HG02938 (cell line): ENCODE measurements around the gene MEIS1.
"Not testable (repeated sequence)": the region's sequence is repeated elsewhere in the genome, so short reads cannot be mapped to it uniquely, and the experiment has no call there.

ENCODE experiments used
- ATAC-seq: cut with Tn5 transposase; IDR thresholded peaks from one replicate; pipeline ENCODE4 v1.9.1; 2021; ENCODE audit warnings: mild to moderate bottlenecking, moderate library complexity; ENCODE audit not compliant: unreplicated experiment

The MEIS1 gene

GRCh38 chr2:66464930-66465637, 30.2 kb downstream of the MEIS1 start:
- ATAC-seq = no peak

DNA sequence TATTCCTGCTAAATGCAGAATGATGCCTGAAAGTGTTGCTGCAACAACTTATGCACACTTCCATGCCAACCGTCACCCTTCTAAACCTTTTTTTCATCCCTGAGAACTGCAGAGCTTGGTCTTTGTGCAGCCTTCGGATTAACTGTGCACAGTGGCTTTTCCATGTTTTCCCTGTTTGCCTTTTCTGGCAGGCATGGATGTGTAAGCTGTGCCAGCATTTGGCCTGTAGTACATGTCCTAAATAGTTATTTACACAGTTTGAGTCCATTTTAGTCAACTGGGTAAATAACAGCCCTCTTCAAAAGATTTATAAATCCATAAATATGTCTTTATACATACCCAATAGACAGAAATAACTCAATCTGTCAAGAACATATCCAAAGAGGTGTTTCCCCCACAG, 31.5 kb downstream of the MEIS1 start:
- ATAC-seq = no peak

DNA sequence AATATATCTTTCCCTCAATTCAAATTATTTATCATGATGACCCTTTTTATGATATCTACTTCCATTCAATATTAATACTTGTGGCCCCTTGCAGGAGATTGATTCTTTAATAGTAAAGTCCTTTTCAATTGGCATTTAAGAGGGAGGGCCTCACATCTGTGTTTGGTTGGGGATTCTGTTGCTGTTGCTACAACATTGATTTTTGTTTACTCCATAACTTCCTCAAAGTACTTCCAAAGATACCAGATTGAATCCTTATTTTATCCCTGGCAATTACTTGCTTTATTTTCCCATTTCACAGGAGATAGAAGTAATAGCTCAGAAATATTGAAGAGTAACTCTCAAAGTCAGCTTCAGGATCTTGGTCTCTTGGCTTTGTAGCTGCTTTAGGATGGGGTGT, 32.8 kb downstream of the MEIS1 start:
- ATAC-seq = no peak

- no peak for ATAC-seq
These were observed 34.4 kb downstream of the MEIS1 start for GRCh38 chr2:66469214-66469902.

DNA sequence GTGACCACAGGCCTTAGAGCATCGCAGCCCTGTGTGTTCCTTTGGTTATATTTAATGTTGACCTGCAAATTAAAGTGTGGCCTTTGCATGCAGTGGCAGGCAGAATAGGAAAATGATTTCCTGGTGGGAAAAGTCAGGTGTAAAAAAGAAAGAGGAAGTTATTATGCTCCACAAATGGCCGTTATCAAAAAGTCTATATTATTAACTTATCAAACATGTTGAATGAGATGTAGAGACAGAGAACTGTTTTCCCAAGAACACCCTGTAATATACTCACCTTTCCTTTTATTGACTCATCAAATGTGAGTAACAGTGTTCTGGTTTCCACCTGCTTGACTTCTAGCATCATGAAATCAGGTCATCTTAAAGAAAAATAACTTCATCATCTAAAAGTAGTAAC, 35.3 kb downstream of the MEIS1 start:
- ATAC-seq = no peak

GRCh38 chr2:66472225-66472843, 37.4 kb downstream of the MEIS1 start:
- ATAC-seq = no peak

DNA sequence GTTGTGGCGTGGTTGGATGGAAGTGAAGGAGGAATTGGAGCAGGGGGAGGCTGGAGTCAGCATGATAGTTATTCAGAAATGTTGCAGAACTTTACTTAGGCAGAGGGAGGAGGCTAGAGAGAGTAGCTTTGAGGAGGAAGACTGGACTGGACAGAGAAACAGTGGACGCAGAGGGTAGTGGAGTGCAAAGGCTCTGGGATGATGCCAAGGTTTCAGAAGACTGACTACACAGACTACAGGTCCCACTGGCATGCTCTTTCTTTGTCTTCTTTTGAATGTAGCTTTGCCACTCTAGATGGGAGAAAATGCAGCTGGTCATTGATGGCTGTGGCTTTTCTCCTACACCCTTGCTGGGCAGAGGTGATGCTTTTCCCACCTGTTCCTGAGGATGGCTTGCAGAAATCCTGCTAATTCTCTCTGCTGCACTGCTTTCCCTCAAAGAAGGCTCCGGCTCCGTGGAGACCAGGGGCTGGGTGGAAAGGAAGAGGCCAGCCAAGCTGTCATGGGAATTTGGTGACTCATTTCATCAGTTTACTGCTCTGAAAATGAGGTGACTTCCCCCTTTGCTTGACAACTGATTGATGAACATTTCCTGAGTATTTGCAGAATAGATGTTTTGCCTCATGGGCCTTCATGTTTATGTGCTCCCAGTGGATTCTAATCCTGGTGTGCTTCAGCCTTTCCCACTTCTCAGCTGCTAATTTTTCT, 42.4 kb downstream of the MEIS1 start:
- no peak for ATAC-seq

DNA sequence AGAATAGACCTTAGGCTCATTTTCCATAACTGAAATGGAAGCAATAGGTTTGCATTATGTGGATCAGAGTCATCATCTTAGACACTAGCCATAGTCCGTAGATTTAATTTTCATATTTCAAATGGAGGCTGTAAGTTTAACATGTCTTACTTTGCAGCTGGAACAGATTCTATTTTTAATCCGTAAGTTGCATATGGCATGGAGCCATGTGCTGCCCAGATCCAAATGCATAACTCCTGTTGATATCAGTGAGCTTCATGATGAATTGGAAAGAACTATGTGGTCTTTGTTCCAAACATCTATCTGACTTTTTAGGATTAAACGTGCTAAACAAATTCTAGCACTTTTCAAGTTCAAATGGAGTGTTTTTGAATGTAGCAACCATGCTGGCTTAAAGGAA, 43.4 kb downstream of the MEIS1 start:
- ATAC-seq = no peak

DNA sequence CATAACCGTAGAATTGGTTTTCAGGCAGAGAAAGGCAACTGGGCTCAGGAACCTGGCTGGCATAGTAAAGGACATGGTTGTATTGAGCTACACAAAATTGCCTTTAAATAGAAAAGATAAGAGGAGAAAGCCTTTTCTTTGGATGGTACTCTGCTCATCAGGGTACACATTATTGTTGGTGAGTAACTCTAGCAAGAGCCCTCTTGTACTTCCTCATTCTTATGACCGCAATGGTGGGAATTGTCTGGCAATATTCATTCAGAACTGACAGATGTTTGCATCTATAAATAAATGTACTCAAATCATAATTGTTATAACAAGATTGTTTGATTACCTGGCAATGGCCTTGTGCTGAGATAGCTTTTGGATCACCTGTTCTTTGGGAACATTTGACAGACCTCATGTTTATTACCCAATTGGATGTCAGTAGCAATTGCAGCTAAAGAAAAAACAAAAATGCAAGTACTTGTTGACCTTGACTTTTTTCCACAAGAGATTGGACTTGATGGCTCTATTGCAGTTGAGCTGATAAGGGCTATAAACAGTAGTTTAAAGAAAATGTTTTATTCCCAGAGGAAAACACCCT, 43.9 kb downstream of the MEIS1 start:
- ATAC-seq = no peak

GRCh38 chr2:66481100-66481549, 46.2 kb downstream of the MEIS1 start:
- ATAC-seq = no peak

DNA sequence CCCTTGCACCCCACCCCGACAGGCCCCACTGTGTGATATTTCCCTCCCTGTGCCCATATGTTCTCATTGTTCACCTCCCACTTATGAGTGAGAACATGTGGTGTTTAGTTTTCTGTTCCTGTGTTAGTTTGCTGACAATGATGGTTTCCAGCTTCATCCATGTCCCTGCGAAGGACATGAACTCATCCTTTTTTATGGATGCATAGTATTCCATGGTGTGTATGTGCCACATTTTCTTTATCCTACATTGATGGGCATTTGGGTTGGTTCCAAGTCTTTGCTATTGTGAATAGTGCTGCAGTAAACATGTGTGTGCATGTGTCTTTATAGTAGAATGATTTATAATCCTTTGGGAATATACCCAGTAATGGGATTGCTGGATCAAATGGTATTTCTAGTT, 50.3 kb downstream of the MEIS1 start:
- not testable (repeated sequence) for ATAC-seq

- ATAC-seq = no peak
These were observed 54.0 kb downstream of the MEIS1 start for GRCh38 chr2:66488946-66489345.

DNA sequence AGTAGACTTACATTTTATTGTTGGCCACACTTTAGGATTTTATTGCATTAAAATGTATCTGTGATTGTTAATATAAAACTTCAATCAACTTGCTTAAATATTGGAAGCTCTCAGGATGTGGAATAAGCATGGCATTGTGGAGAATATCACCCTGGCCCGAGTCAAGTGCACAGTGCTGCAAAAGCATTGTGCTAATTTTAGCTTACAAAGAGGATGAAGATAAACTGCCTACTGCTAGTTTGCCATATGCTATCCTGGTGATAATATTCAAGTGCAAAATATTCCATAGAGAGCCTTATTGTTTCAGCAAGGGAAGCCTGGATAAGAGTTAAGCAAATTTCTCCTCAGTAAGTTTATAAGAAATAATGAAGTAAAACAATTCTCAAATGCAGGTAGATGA, 54.5 kb downstream of the MEIS1 start:
- ATAC-seq = no peak

- ATAC-seq = no peak
These were observed 55.7 kb downstream of the MEIS1 start for GRCh38 chr2:66490588-66491001.

DNA sequence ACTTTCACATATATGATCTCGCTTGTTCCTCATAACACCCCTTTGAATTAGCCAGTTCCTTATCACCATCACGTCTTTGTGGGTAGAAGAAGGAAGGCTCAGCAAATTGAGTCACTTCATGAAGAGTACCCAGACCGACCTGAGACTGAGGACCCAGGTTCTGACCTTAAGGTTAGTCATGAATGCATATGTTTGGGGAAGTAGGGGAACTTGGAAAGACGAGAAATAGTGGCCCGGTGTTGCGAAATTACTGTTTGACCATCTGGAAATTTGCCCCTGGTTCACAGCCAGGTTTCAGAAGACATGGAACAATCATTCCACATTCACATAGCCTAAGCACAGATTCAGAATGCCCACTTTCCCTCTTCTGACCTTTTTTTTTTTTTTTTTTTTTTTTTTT, 59.8 kb downstream of the MEIS1 start:
- ATAC-seq = no peak

DNA sequence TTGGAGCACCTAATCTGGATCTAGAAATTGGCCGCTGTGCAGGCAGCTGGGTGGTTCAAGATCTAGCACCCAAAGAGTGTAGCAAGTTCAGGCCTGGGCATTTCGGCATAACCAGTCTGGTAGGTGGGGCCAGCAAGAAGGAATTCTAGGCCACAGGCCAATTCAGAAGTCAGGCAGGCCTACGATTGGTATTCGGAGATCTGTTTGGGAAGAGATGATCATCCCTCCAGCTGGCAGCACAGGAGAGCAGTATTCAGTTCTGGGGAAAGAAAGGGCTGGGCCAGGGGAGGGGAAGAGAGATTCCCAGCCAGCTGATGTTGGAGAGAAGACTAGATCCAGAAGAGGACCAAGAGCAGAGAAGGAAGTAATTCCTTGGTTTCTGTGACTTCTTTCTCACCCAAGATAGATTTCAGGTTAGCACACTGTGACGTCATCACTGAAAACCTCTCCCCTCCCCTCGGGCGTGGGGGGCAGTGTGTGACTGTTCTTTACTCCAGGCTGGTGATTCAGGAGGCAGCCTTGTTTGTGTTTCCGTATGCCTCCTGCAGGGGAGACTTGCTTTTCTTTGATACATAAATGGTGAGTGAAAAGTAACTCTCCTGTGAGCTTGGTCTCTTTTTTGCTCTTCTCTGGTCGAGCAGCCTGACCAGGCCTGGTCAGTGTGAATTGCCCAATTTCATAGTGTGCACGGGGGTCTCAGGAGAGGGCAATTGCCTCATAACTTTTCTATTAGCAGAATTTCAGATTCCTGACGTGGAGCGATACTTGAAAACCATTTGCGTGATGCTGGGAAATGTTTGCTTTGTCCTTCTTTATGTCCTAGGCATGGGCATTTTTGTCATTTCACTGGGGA, 61.1 kb downstream of the MEIS1 start:
- no peak for ATAC-seq

DNA sequence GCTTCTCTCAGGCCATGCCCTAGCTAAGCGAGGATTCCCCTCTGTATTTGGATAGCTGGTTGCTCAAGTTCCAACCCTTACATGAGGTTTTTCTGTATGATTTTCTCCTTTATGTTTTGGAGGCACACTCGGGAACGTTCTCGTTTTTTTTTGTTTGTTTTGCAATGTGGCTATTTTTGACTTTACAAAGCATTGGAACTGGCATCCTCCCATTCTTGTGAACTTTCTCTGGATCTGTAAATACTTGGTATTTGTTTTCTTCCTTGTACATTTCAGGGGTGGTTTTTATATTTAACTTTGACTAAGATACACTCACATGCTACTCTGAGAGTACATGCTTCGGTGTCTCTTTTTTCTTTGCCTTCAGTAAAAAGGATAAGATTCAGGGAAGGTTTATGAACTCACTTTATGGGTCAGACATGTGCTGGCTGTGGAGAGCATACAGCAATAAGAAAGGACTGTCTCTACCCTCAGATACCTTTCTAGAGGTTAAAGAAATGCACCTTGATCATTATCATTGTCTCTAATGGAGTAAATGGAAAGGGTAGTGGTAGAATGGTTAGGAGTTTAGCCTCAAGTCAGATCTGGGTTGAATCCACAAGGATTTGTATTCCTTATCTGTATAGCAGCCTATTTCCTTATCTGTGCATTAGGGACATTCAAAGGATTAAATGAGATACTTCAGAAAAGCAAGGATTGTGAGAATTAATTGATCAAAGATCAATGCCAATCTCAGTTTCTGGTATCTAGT, 61.9 kb downstream of the MEIS1 start:
- no peak for ATAC-seq

DNA sequence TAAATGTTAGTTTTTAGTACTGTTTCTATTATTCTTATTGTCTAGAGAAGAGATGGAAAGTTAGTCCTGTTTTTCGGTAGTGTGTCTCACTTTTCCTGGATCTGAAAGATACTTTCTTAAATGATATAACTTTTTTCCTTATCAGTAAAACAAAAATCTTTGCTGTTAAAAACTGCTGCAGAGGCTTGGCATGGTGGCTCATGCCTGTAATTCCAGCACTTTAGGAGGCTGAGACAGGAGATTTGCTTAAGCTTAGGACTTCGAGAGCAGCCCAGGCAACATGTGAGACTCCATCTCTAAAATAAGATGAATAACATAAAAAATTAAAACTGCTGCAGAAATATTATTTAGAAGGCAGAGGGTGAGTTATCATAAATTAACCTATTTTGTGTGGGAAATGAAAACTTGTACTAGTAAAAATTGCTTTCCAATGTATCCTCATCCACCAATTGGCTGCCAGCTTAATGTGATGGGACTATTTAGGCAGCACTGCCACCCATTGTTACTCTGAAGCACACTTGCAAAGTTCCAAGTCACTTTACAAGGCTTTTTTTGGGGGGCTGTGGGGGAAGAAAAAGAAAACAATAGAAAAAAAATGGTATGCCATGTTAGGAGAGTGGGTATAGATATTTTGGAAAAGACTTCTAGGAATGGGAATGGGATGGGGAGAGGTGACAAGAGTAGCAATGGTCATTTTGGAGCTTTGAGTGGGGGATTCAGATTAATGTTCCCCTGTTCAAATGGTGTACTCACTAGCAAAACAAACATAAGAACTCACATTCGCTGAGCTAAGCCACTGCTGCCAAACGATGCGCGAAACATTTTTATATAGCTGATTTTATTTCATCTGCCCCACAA, 62.7 kb downstream of the MEIS1 start:
- ATAC-seq = no peak
